Inflammatory macrophage (primary cell): ENCODE results near the gene IFITM5.
"Not testable (repeated sequence)": the region's sequence is repeated elsewhere in the genome, so short reads cannot be mapped to it uniquely, and the experiment has no call there.

Source experiments
- DNase-seq, 2 donors: peaks; one replicate each; pipeline ENCODE4 v3.0.0-alpha.2; 2020 to 2022

IFITM5 gene

GRCh38 chr11:311013-311748 lies 11.9 kb upstream of the IFITM5 start:
- not testable (repeated sequence) for DNase-seq

- not testable (repeated sequence) for DNase-seq
Measured at GRCh38 chr11:309979-310572, 10.8 kb upstream of the IFITM5 start.

GRCh38 chr11:308740-309665 lies 9.7 kb upstream of the IFITM5 start:
- not testable (repeated sequence) for DNase-seq

- peak; percentile 75 to 87 for DNase-seq
Measured at GRCh38 chr11:307766-308708, 8.7 kb upstream of the IFITM5 start, which contains the start of gene IFITM2. Gene IFITM2, plus strand, starts transcription at chr11:307816. Its CDS starts 377 bp downstream, at chr11:308193.

- no peak for DNase-seq
Measured at GRCh38 chr11:306645-307371, 7.5 kb upstream of the IFITM5 start.

GRCh38 chr11:305844-306211 lies 6.5 kb upstream of the IFITM5 start:
- no peak for DNase-seq

- DNase-seq: peak; percentile 39 to 42
Measured at GRCh38 chr11:304915-305843, 5.9 kb upstream of the IFITM5 start.

- DNase-seq: no peak
Measured at GRCh38 chr11:304061-304506, 4.8 kb upstream of the IFITM5 start.

- no peak for DNase-seq
Measured at GRCh38 chr11:303363-303762, 4.0 kb upstream of the IFITM5 start.

GRCh38 chr11:299951-300735 lies 817 bp upstream of the IFITM5 start:
- DNase-seq: no peak

GRCh38 chr11:298406-299065 lies 790 bp downstream of the IFITM5 start:
- DNase-seq: no peak

- DNase-seq: peak; percentile 9 to 58
Measured at GRCh38 chr11:297586-298405, 1.5 kb downstream of the IFITM5 start.

- DNase-seq: no peak
Measured at GRCh38 chr11:297051-297585, 2.2 kb downstream of the IFITM5 start.

- no peak for DNase-seq
Measured at GRCh38 chr11:296171-297050, 2.9 kb downstream of the IFITM5 start.

GRCh38 chr11:295351-296170 lies 3.8 kb downstream of the IFITM5 start:
- DNase-seq: no peak
